Spleen (tissue), 11 donors: ENCODE results near the gene SMOC2. TPM values are rescaled to one million over a fixed set of nuclear protein-coding genes. Genes with fewer than 3 reads are reported as not detected.

ENCODE experiments used
- DNase-seq: peaks from one replicate; pipeline ENCODE4 v3.0.0-alpha.2; 2020
- H3K27ac ChIP-seq, 8 donors: fragments of 200-600 bp; sonication (generic) in 7 of 8; 1 replicate in 4 of 8; 2 replicates in 4 of 8; pipeline versions ENCODE4 v1.5.0 to v1.8.0; 2016 to 2021; ENCODE audit warnings: inconsistent platforms in 4 of 8, mild to moderate bottlenecking in 4 of 8, moderate library complexity in 1 of 8
- H3K27me3 ChIP-seq, 7 donors: fragments of 200-600 bp; sonication (generic) in 6 of 7; replicated peaks in 1 of 7; 1 replicate in 4 of 7; 2 replicates in 3 of 7; pipeline versions ENCODE4 v1.5.0 to v1.8.0; 2016 to 2021; ENCODE audit warnings: inconsistent platforms in 3 of 7, mild to moderate bottlenecking in 1 of 7
- H3K36me3 ChIP-seq, 6 donors: fragments of 200-600 bp; sonication (generic) in 5 of 6; 1 replicate in 4 of 6; 2 replicates in 2 of 6; pipeline versions ENCODE4 v1.5.0 to v1.8.0; 2016 to 2021; ENCODE audit warnings: inconsistent platforms in 2 of 6
- H3K4me1 ChIP-seq, 6 donors: fragments of 200-600 bp; sonication (generic) in 5 of 6; 1 replicate in 3 of 6; 2 replicates in 3 of 6; pipeline versions ENCODE4 v1.5.0 to v1.8.0; 2016 to 2021; ENCODE audit warnings: inconsistent platforms in 3 of 6
- H3K4me3 ChIP-seq, 8 donors: fragments of 200-600 bp; sonication (generic) in 7 of 8; 1 replicate in 4 of 8; 2 replicates in 4 of 8; pipeline versions ENCODE4 v1.5.0 to v1.8.0; 2016 to 2021; ENCODE audit warnings: inconsistent platforms in 4 of 8, mild to moderate bottlenecking in 4 of 8, moderate library complexity in 2 of 8
- H3K9me3 ChIP-seq, 8 donors: fragments of 200-600 bp; sonication (generic) in 7 of 8; 1 replicate in 4 of 8; 2 replicates in 4 of 8; pipeline versions ENCODE4 v1.5.0 to v1.8.0; 2016 to 2021; ENCODE audit warnings: inconsistent platforms in 4 of 8
- CTCF ChIP-seq, 11 experiments: fragments of 200-600 bp in 7 of 11; fragments of 450-650 bp in 4 of 11; sonication (generic) in 4 of 11; IDR thresholded peaks in 8 of 11; conservative IDR thresholded peaks in 3 of 11; 1 replicate in 7 of 11; 2 replicates in 4 of 11; pipeline versions ENCODE4 v1.4.0 to v1.8.0; 2016 to 2021; ENCODE audit warnings: antibody characterized with exemption in 11 of 11, inconsistent platforms in 4 of 11, mild to moderate bottlenecking in 1 of 11
- POLR2A ChIP-seq, 3 donors: fragments of 450-650 bp; IDR thresholded peaks; one replicate each; pipeline ENCODE4 v1.5.1; 2017; ENCODE audit warnings: antibody characterized with exemption in 3 of 3, mild to moderate bottlenecking in 1 of 3
- POLR2AphosphoS5 ChIP-seq, 3 donors: sonication (generic); formaldehyde crosslinking; IDR thresholded peaks; one replicate each; pipeline ENCODE4 v1.5.1; 2017; ENCODE audit warnings: antibody characterized with exemption in 3 of 3
- WGBS, 5 donors: extraction: QIAGEN DNeasy Blood & Tissue Kit in 3 of 5; methylation state at CpG; one replicate each; pipeline versions ENCODE4 v1.1.5 to v1.1.7; 2013 to 2018; 5-methylcytosine and 5-hydroxymethylcytosine counted together
- intact Hi-C: fragments of 100-400 bp; cut with DNase I; formaldehyde crosslinking; loops from one replicate; pipeline ENCODE4 v1.15.0; 2023; ENCODE audit warnings: low total_unique reads
- polyA plus RNA-seq, 3 donors: library from polyadenylated mRNA; stranded (reverse); fragments of 200-250 nt; gene quantifications; one replicate each; pipeline ENCODE4 v1.2.1, GENCODE V29; 2013
- total RNA-seq, 7 donors: library from RNA; depleted of rRNA in 3 of 7; stranded (reverse); fragments of >200 nt in 3 of 7; fragmentation: NEBNext Ultra II Directional in 4 of 7; extraction: Animal tissue kit (Norgen Biotek cat#: 25700) in 4 of 7; gene quantifications; one replicate each; pipeline versions ENCODE4 v1.1.0 to v1.2.1, GENCODE V29; 2016 to 2021
- donor health status: healthy with polysubstance abuse.
- donor health status: DM: no; HTN: no; CAD: no; lungs with moderate emphysema.
- donor health status: DM: no; HTN: no; CAD: no.
- donor health status: Bipolar disorder and iron deficiency.
- donor health status: healthy.
- donor health status: DM: no; HTN: no; CAD: no.
- donor health status: DM: yes; HTN: yes; CAD: no.

SMOC2 gene
- total and polyA plus RNA-seq, 10 donors = 0.94 to 7.6 (median 1.8) TPM

- TF ChIP-seq CTCF (IDR thresholded peaks at IDR 0.05 in 8 of 11, conservative IDR thresholded peaks at IDR 0.05 in 3 of 11) = no peak
- no peak for TF ChIP-seq POLR2AphosphoS5 (IDR thresholded peaks at IDR 0.05)
- no peak for TF ChIP-seq POLR2A (IDR thresholded peaks at IDR 0.05)
Measured at GRCh38 chr6:168695701-168696100, 254.7 kb downstream of the SMOC2 start.

GRCh38 chr6:168698923-168699322 is 257.9 kb downstream of the SMOC2 start:
- 62 to 75% (median 69%) methylated on average over 5 of the region's 5 CpGs for WGBS, 5 donors
- Histone ChIP-seq H3K27ac (no peak overlapping the region), H3K4me3 (no peak overlapping the region), H3K4me1 (no peaks in the 10 kb centered on the region), H3K36me3 (no peaks in the 10 kb centered on the region), H3K9me3 (peaks cover 0 to 23% (median 4%) of the 10 kb centered on the region in 8 donors), H3K27me3 (no peaks in the 10 kb centered on the region)
- DNase-seq = no peak
- intact Hi-C loops = no loop called here
- TF ChIP-seq POLR2A (IDR thresholded peaks at IDR 0.05) (no peak), POLR2AphosphoS5 (IDR thresholded peaks at IDR 0.05) (no peak), CTCF (IDR thresholded peaks at IDR 0.05 in 8 of 11, conservative IDR thresholded peaks at IDR 0.05 in 3 of 11) (no peak)

More at GRCh38 chr6:168695701-168696100, 254.7 kb downstream of the SMOC2 start:
- intact Hi-C loops = no loop called here
- Histone ChIP-seq H3K4me3 (no peak overlapping the region), H3K27me3 (no peaks in the 10 kb centered on the region), H3K9me3 (peaks cover 0 to 23% (median 4%) of the 10 kb centered on the region in 8 donors), H3K36me3 (no peaks in the 10 kb centered on the region), H3K27ac (no peak overlapping the region), H3K4me1 (no peaks in the 10 kb centered on the region)
- DNase-seq = no peak
- WGBS, 5 donors = 68 to 81% (median 74%) methylated on average over 4 of the region's 4 CpGs

GRCh38 chr6:168699631-168700295 is 258.8 kb downstream of the SMOC2 start:
- no peaks in the 10 kb centered on the region for H3K27me3 ChIP-seq
- no peak overlapping the region for H3K27ac ChIP-seq
- no peak overlapping the region for H3K4me3 ChIP-seq
- WGBS, 5 donors = 77 to 84% (median 81%) methylated on average over 15 of the region's 15 CpGs
- no peaks in the 10 kb centered on the region for H3K4me1 ChIP-seq
- intact Hi-C loops = no loop called here
- peaks cover 0 to 23% (median 4%) of the 10 kb centered on the region in 8 donors for H3K9me3 ChIP-seq
- no peak for DNase-seq
- no peak for TF ChIP-seq POLR2A (IDR thresholded peaks at IDR 0.05)
- no peak for TF ChIP-seq CTCF (IDR thresholded peaks at IDR 0.05 in 8 of 11, conservative IDR thresholded peaks at IDR 0.05 in 3 of 11)
- no peak for TF ChIP-seq POLR2AphosphoS5 (IDR thresholded peaks at IDR 0.05)
- no peaks in the 10 kb centered on the region for H3K36me3 ChIP-seq

- WGBS, 5 donors = 89 to 94% (median 91%) methylated on average over 7 to 8 of the region's 8 CpGs
- DNase-seq = no peak
- Histone ChIP-seq H3K27me3 (no peaks in the 10 kb centered on the region), H3K4me3 (no peak overlapping the region), H3K27ac (no peak overlapping the region), H3K36me3 (no peaks in the 10 kb centered on the region), H3K4me1 (no peaks in the 10 kb centered on the region), H3K9me3 (peaks cover 0 to 23% (median 4%) of the 10 kb centered on the region in 8 donors)
- TF ChIP-seq POLR2A (IDR thresholded peaks at IDR 0.05) (no peak), POLR2AphosphoS5 (IDR thresholded peaks at IDR 0.05) (no peak), CTCF (IDR thresholded peaks at IDR 0.05 in 8 of 11, conservative IDR thresholded peaks at IDR 0.05 in 3 of 11) (no peak)
- intact Hi-C loops = no loop called here
Measured at GRCh38 chr6:168700880-168701279, 259.9 kb downstream of the SMOC2 start.
